Measurements from ENCODE around the gene APMAP.
A peak's percentile ranks its signal among the peaks of the same experiment; 100 is the strongest.

Gene APMAP

GRCh38 chr20:24960302-24960801 is 32.2 kb downstream of the APMAP start:
- no peaks in the 10 kb centered on the region for H3K9me3 ChIP-seq (ENCODE audit: control insufficient read depth, insufficient read depth, low read depth, low read length)
- no peaks in the 10 kb centered on the region for H3K4me1 ChIP-seq (ENCODE audit: control insufficient read depth, insufficient read depth, low read length)
- CTCF ChIA-PET = no interaction called here
- TF ChIP-seq GLIS1 (tag by site-specific recombination; IDR thresholded peaks at IDR 0.05) = 0 out of 2 replicates have a peak, but pooled peaks have one; percentile 22
- no peak for TF ChIP-seq ZBTB48 (tag by site-specific recombination; IDR thresholded peaks at IDR 0.05)
- H3K4me3 ChIP-seq (ENCODE audit: low read depth, low read length) = no peak overlapping the region
- no peak overlapping the region for H3K27ac ChIP-seq (ENCODE audit: extremely low read depth, low read depth, low read length)
- POLR2A ChIA-PET = no interaction called here
- peaks cover 0 to 69% of the 10 kb centered on the region in 2 experiments; a peak in 1 of 3 replicates for H3K36me3 ChIP-seq (ENCODE audit: control insufficient read depth in 2 of 2, insufficient read depth in 1 of 2, low read length in 2 of 2)

GRCh38 chr20:24959591-24960301 is 32.8 kb downstream of the APMAP start:
- no peaks in the 10 kb centered on the region for H3K4me1 ChIP-seq (ENCODE audit: control insufficient read depth, insufficient read depth, low read length)
- ChIA-PET POLR2A (no interaction called here), CTCF (no interaction called here)
- H3K9me3 ChIP-seq (ENCODE audit: control insufficient read depth, insufficient read depth, low read depth, low read length) = no peaks in the 10 kb centered on the region
- H3K36me3 ChIP-seq (ENCODE audit: control insufficient read depth in 2 of 2, insufficient read depth in 1 of 2, low read length in 2 of 2) = peaks cover 0 to 63% of the 10 kb centered on the region in 2 experiments; a peak in 1 of 3 replicates
- no peak overlapping the region for H3K4me3 ChIP-seq (ENCODE audit: low read depth, low read length)
- H3K27ac ChIP-seq (ENCODE audit: extremely low read depth, low read depth, low read length) = no peak overlapping the region
- no peak for TF ChIP-seq ZNF37A (tag by site-specific recombination; IDR thresholded peaks at IDR 0.05)
- TF ChIP-seq ZNF10 (tag by site-specific recombination; IDR thresholded peaks at IDR 0.05) = no peak
- TF ChIP-seq, protein P1, sequence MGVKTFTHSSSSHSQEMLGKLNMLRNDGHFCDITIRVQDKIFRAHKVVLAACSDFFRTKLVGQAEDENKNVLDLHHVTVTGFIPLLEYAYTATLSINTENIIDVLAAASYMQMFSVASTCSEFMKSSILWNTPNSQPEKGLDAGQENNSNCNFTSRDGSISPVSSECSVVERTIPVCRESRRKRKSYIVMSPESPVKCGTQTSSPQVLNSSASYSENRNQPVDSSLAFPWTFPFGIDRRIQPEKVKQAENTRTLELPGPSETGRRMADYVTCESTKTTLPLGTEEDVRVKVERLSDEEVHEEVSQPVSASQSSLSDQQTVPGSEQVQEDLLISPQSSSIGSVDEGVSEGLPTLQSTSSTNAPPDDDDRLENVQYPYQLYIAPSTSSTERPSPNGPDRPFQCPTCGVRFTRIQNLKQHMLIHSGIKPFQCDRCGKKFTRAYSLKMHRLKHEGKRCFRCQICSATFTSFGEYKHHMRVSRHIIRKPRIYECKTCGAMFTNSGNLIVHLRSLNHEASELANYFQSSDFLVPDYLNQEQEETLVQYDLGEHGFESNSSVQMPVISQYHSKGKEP (tag by site-specific recombination; IDR thresholded peaks at IDR 0.05) = no peak
- no peak for TF ChIP-seq SETDB1 (IDR thresholded peaks at IDR 0.05; ENCODE audit: insufficient read length, low read length)
- TF ChIP-seq ZNF211 (tag by site-specific recombination; IDR thresholded peaks at IDR 0.05; ENCODE audit: low read depth) = no peak
- TF ChIP-seq ZNF791 (tag by site-specific recombination; IDR thresholded peaks at IDR 0.05) = no peak
- TF ChIP-seq, protein P2, sequence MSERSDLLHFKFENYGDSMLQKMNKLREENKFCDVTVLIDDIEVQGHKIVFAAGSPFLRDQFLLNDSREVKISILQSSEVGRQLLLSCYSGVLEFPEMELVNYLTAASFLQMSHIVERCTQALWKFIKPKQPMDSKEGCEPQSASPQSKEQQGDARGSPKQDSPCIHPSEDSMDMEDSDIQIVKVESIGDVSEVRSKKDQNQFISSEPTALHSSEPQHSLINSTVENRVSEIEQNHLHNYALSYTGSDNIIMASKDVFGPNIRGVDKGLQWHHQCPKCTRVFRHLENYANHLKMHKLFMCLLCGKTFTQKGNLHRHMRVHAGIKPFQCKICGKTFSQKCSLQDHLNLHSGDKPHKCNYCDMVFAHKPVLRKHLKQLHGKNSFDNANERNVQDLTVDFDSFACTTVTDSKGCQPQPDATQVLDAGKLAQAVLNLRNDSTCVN (tag by site-specific recombination; optimal IDR thresholded peaks at IDR 0.05) = no peak
- no peak for TF ChIP-seq ZNF544 (tag by site-specific recombination; IDR thresholded peaks at IDR 0.05)
- TF ChIP-seq ZNF704 (tag by site-specific recombination; IDR thresholded peaks at IDR 0.05) = no peak
- no peak for TF ChIP-seq ZNF140 (tag by site-specific recombination; IDR thresholded peaks at IDR 0.05)
- TF ChIP-seq ZNF777 (tag by site-specific recombination; IDR thresholded peaks at IDR 0.05; ENCODE audit: borderline replicate concordance) = no peak
- TF ChIP-seq ZNF670 (tag by site-specific recombination; IDR thresholded peaks at IDR 0.05; ENCODE audit: low read depth) = no peak
- TF ChIP-seq, protein P3, sequence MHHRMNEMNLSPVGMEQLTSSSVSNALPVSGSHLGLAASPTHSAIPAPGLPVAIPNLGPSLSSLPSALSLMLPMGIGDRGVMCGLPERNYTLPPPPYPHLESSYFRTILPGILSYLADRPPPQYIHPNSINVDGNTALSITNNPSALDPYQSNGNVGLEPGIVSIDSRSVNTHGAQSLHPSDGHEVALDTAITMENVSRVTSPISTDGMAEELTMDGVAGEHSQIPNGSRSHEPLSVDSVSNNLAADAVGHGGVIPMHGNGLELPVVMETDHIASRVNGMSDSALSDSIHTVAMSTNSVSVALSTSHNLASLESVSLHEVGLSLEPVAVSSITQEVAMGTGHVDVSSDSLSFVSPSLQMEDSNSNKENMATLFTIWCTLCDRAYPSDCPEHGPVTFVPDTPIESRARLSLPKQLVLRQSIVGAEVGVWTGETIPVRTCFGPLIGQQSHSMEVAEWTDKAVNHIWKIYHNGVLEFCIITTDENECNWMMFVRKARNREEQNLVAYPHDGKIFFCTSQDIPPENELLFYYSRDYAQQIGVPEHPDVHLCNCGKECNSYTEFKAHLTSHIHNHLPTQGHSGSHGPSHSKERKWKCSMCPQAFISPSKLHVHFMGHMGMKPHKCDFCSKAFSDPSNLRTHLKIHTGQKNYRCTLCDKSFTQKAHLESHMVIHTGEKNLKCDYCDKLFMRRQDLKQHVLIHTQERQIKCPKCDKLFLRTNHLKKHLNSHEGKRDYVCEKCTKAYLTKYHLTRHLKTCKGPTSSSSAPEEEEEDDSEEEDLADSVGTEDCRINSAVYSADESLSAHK (tag by site-specific recombination; IDR thresholded peaks at IDR 0.05) = no peak
- no peak for TF ChIP-seq KLF7 (tag by site-specific recombination; IDR thresholded peaks at IDR 0.05; ENCODE audit: borderline replicate concordance)
- TF ChIP-seq BCL11B (tag by site-specific recombination; IDR thresholded peaks at IDR 0.05; ENCODE audit: low read depth) = no peak

All from HEK293 (cell line).